Lung (tissue), 12 donors: ENCODE measurements around the gene ARMC7. TPM values are rescaled to one million over a fixed set of nuclear protein-coding genes. Genes with fewer than 3 reads are reported as not detected.

ENCODE experiments used
- ATAC-seq: fragments of 200-7000 bp; cut with Tn5 transposase; one replicate; pipeline ENCODE4 v1.9.1; 2020; ENCODE audit warnings: moderate number of reproducible peaks; ENCODE audit not compliant: insufficient read depth, low FRiP score
- DNase-seq, 3 donors: peaks; one replicate each; pipeline ENCODE4 v3.0.0-alpha.2; 2013 to 2017
- H3K27ac ChIP-seq, 2 donors: one replicate each; pipeline ENCODE4 v1.5.1; 2013; ENCODE audit warnings: mild to moderate bottlenecking in 2 of 2, moderate library complexity in 2 of 2, control low read depth in 1 of 2, inconsistent platforms in 1 of 2, low read depth in 1 of 2, low read length in 1 of 2
- H3K27me3 ChIP-seq, 3 donors: one replicate each; pipeline ENCODE4 v1.5.1; 2013; ENCODE audit warnings: low read length in 2 of 3; ENCODE audit not compliant: control insufficient read depth in 3 of 3, insufficient read depth in 3 of 3
- H3K36me3 ChIP-seq, 4 donors: one replicate each; pipeline ENCODE4 v1.5.1; 2013; ENCODE audit warnings: low read length in 4 of 4, mild to moderate bottlenecking in 1 of 4, moderate library complexity in 1 of 4; ENCODE audit not compliant: control insufficient read depth in 4 of 4, insufficient read depth in 4 of 4
- H3K4me1 ChIP-seq, 5 donors: one replicate each; pipeline ENCODE4 v1.5.1; 2013; ENCODE audit warnings: low read length in 5 of 5, mild to moderate bottlenecking in 2 of 5, moderate library complexity in 1 of 5; ENCODE audit not compliant: control insufficient read depth in 5 of 5, insufficient read depth in 5 of 5
- H3K4me3 ChIP-seq: one replicate; pipeline ENCODE4 v1.5.1; 2013; ENCODE audit warnings: mild to moderate bottlenecking, control low read depth, moderate library complexity
- H3K9ac ChIP-seq, 2 donors: one replicate each; pipeline ENCODE4 v1.5.1; 2013; ENCODE audit warnings: low read length in 2 of 2, control low read depth in 1 of 2; ENCODE audit not compliant: insufficient read depth in 1 of 2
- H3K9me3 ChIP-seq, 4 donors: one replicate each; pipeline ENCODE4 v1.5.1; 2013; ENCODE audit warnings: low read length in 3 of 4, mild to moderate bottlenecking in 1 of 4, moderate library complexity in 1 of 4; ENCODE audit not compliant: control insufficient read depth in 4 of 4, insufficient read depth in 3 of 4
- WGBS, 2 donors: extraction: QIAGEN DNeasy Blood & Tissue Kit; methylation state at CpG; one replicate each; pipeline ENCODE4 v1.1.7; 2013; 5-methylcytosine and 5-hydroxymethylcytosine counted together
- polyA plus RNA-seq, 2 donors: library from polyadenylated mRNA; stranded (reverse); fragments of 200-250 nt; gene quantifications; one replicate each; pipeline ENCODE4 v1.2.1, GENCODE V29; 2013
- total RNA-seq, 2 donors: library from RNA; depleted of rRNA in 1 of 2; stranded (reverse); fragments of >200 nt in 1 of 2; gene quantifications; one replicate each; pipeline ENCODE4 v1.2.1, GENCODE V29; 2014 to 2021
- TF ChIP-seq, protein P1 (sequence below): IDR thresholded peaks from 2 replicates; pipeline ENCODE4 v1.5.1; 2012; ENCODE audit warnings: mild to moderate bottlenecking; ENCODE audit errors: control extremely low read depth, extremely low read depth
- donor health status: control.
- donor health status: control.
- donor health status: Bipolar disorder and iron deficiency.
- donor health status: healthy.
- donor health status: DM: yes; HTN: yes; CAD: no.

Gene ARMC7
- total and polyA plus RNA-seq, 4 donors = 8.1 to 19.2 (median 11.8) TPM

DNA sequence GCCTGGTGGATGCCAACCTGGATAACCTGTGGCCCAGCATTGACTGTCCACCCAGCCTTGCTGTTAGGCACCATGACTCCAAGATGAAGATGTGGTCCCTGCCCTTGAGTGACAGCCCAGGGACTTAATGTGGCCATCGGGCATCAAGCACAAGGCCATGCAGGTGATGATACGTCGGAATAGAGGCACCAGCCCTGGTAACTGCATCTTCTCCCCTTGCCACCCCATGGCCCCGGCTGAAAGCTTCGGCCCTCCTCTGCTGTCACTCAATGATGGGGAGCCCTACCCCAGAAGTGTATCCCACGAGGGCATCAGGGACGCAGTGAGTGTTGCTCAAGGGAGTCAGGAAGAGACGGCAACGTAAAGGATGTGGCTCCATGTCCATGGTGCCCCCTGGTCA, 19.8 kb downstream of the ARMC7 start:
- H3K4me3 ChIP-seq = no peak overlapping the region
- H3K27me3 ChIP-seq = no peaks in the 10 kb centered on the region
- DNase-seq (no peak), ATAC-seq (no peak)
- no peak overlapping the region for H3K27ac ChIP-seq
- TF ChIP-seq, protein P1, sequence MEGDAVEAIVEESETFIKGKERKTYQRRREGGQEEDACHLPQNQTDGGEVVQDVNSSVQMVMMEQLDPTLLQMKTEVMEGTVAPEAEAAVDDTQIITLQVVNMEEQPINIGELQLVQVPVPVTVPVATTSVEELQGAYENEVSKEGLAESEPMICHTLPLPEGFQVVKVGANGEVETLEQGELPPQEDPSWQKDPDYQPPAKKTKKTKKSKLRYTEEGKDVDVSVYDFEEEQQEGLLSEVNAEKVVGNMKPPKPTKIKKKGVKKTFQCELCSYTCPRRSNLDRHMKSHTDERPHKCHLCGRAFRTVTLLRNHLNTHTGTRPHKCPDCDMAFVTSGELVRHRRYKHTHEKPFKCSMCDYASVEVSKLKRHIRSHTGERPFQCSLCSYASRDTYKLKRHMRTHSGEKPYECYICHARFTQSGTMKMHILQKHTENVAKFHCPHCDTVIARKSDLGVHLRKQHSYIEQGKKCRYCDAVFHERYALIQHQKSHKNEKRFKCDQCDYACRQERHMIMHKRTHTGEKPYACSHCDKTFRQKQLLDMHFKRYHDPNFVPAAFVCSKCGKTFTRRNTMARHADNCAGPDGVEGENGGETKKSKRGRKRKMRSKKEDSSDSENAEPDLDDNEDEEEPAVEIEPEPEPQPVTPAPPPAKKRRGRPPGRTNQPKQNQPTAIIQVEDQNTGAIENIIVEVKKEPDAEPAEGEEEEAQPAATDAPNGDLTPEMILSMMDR = no peak
- H3K9ac ChIP-seq = no peak overlapping the region
- WGBS, 2 donors = 88 to 89% methylated on average over 9 of the region's 9 CpGs
- H3K4me1 ChIP-seq = peaks cover 0 to 14% (median 2%) of the 10 kb centered on the region in 5 donors
- no peaks in the 10 kb centered on the region for H3K9me3 ChIP-seq
- H3K36me3 ChIP-seq = peaks cover 0 to 15% (median 7%) of the 10 kb centered on the region in 4 donors

DNA sequence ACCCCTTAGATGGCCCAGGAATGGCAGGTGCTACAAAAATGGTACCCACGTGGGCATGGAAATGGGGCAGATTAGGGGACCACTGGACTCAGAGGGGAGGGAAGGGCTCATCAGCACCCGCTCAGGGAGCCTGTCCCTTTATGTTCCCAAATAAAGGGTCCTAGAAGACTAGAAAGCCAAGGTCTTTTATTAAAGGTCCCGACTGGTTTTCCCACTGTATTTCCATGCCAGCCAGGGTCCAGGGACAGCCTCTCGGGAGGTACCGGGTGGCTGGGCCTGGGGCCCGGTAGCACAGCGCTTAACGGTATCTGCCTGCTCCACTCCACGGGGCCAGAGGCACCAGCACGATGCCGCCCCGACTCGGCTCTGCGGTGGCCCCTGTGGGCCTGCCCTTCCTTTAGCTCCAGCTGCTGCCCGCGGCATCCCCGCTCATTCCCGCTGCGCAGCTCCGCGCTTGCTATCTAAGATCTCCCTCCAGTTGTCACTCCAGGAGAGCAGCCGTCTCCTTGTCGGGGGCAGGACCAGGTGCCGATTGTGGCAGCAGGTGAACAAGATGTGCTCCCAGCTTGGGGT, 20.4 kb downstream of the ARMC7 start:
- DNase-seq = no peak
- no peak for ATAC-seq
- 84% methylated on average over 24 of the region's 24 CpGs for WGBS, 2 donors
- Histone ChIP-seq H3K36me3 (peaks cover 0 to 15% (median 5%) of the 10 kb centered on the region in 4 donors), H3K9ac (no peak overlapping the region), H3K4me3 (peak overlapping the region; percentile 15), H3K9me3 (no peaks in the 10 kb centered on the region), H3K27me3 (no peaks in the 10 kb centered on the region), H3K4me1 (peaks cover 0 to 14% (median 2%) of the 10 kb centered on the region in 5 donors), H3K27ac (peak overlapping the region in 1 of 2 donors; percentile 94)
- TF ChIP-seq, protein P1 = no peak

DNA sequence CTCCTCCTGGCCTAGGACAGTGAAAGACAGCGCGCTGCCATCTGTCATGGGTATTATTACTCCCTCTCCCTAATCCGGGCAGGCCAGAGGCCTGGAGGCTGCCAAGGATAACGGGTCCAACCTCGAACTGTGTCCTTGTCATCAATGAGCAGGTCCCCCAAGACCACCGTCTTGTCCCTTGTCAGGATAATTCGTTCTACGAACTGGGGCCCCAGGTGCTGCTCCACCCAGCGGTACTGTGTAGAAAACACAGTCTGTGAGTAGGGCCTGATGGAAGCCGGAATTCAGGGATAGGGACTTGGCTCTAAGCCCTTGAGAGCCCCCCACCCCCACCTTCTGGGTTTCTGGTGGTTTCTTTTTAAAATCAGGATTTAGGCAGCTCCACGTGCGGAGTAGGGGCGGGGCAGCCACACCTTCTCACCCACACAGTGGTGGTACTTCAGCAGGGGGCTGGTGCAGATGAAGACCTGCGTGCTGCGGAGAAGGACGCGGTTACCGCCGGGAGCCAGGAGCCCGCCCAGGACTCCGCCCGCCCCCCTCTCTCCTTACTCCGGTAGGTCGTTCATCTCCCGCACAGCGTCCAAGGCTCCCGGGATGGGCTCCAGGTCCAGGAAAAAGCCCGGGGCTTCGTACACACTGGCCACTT, 21.0 kb downstream of the ARMC7 start:
- H3K27ac ChIP-seq = peak overlapping the region; percentile 86 to 94
- H3K36me3 ChIP-seq = peaks cover 0 to 17% (median 6%) of the 10 kb centered on the region in 4 donors
- ATAC-seq (peak; percentile 52), DNase-seq (peak; percentile 76 to 79 (median 78))
- WGBS, 2 donors = 13 to 17% methylated on average over 27 to 29 of the region's 29 CpGs
- H3K9ac ChIP-seq = no peak overlapping the region
- no peaks in the 10 kb centered on the region for H3K27me3 ChIP-seq
- H3K4me3 ChIP-seq = peak overlapping the region; percentile 75
- TF ChIP-seq, protein P1 = peak; percentile 1
- peaks cover 0 to 14% (median 2%) of the 10 kb centered on the region in 5 donors for H3K4me1 ChIP-seq
- H3K9me3 ChIP-seq = no peaks in the 10 kb centered on the region
